ENCODE measurements around the gene TBCA. TPM values are rescaled to one million over a fixed set of nuclear protein-coding genes. Genes with fewer than 3 reads are reported as not detected.

The TBCA gene
- total RNA-seq, 2 donors from 2014 or later: 90.3 to 113 TPM

DNA sequence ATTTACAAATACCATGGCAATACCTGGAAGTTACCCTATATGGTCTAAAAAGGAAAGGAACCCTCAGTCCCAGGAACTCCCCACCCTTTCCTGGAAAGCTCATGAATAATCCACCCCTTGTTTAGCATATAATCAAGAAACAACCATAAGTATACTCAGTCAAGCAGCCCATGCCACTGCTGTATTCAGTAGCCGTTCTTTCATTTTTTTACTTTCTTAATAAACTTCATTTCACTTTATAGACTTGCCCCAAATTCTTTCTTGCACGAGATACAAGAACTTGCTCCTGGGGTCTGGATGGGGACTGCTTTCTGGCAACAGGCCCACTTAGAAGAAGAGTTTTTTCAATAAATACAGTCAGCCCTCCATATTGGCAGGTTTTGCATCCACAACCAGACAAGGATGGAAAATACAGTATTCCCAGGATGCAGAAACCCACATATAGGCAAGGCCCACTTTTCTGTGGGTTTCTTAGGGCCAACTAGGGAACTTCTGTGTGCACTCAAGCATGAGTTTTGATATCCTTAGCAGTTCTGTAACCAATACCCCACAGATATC is 2.8 kb upstream of the TBCA start:
- no peak overlapping the region for H3K4me3 Mint-ChIP-seq

DNA sequence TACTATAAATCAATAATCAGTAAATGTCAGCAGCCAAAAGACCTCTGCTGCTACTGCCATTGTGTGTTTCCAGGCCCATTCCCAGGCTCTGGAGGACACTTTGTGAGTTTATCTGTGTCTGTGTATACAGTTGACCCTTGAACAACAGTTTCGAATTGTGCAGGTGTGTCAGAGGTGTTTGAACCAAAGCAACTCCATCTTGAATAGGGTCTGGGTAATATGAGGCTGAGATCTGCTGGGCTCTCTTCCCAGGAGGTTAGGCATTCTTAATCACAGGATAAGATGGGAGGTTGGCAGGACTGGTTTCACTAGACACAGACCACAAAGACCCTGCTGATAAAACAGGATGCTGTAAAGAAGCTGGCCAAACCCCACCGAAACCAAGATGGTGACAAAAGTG is 2.3 kb upstream of the TBCA start:
- no peak for DNase-seq (ENCODE audit: low spot score)
- H3K27me3 Mint-ChIP-seq: peaks cover 0 to 4% of the 10 kb centered on the region in 2 donors
- H3K4me1 Mint-ChIP-seq (ENCODE audit: low read depth in 2 of 2): peaks cover 25 to 32% of the 10 kb centered on the region in 2 donors
- no peak overlapping the region for H3K4me3 Mint-ChIP-seq
- ATAC-seq: no peak
- no peak overlapping the region for H3K27ac Mint-ChIP-seq
- peaks cover 5% of the 10 kb centered on the region for H3K36me3 Mint-ChIP-seq
- no peaks in the 10 kb centered on the region for H3K9me3 Mint-ChIP-seq

More for the DNA sequence above, 2.8 kb upstream of the TBCA start:
- peaks cover 0 to 4% of the 10 kb centered on the region in 2 donors for H3K27me3 Mint-ChIP-seq
- peaks cover 5% of the 10 kb centered on the region for H3K36me3 Mint-ChIP-seq
- H3K9me3 Mint-ChIP-seq: no peaks in the 10 kb centered on the region
- DNase-seq (ENCODE audit: low spot score) (no peak), ATAC-seq (no peak)
- H3K4me1 Mint-ChIP-seq (ENCODE audit: low read depth in 2 of 2): peaks cover 20 to 27% of the 10 kb centered on the region in 2 donors
- H3K27ac Mint-ChIP-seq: no peak overlapping the region

DNA sequence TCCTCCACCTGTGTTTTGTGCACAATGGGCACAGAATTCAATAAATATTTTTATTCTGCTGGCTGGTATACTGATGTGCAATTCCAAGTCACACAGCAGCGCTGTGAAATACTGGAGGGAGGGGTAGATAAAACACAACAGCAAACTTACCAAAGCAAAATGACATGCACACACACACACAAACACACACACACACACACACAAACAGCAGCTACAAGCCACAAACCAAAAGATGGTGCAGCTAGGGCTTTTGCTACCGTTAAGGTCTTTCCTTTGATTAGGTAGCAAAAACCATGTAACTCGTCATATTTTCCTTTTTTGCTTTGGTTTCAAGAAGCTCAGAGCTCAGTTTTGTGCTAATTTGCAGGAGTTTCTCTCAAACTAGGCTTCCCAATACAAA is 1.8 kb upstream of the TBCA start:
- H3K36me3 Mint-ChIP-seq: peaks cover 5% of the 10 kb centered on the region
- no peak overlapping the region for H3K4me3 Mint-ChIP-seq
- no peaks in the 10 kb centered on the region for H3K9me3 Mint-ChIP-seq
- H3K27me3 Mint-ChIP-seq: peaks cover 0 to 4% of the 10 kb centered on the region in 2 donors
- no peak for ATAC-seq
- no peak overlapping the region for H3K27ac Mint-ChIP-seq
- DNase-seq (ENCODE audit: low spot score): no peak
- peaks cover 25 to 32% of the 10 kb centered on the region in 2 donors for H3K4me1 Mint-ChIP-seq (ENCODE audit: low read depth in 2 of 2)

DNA sequence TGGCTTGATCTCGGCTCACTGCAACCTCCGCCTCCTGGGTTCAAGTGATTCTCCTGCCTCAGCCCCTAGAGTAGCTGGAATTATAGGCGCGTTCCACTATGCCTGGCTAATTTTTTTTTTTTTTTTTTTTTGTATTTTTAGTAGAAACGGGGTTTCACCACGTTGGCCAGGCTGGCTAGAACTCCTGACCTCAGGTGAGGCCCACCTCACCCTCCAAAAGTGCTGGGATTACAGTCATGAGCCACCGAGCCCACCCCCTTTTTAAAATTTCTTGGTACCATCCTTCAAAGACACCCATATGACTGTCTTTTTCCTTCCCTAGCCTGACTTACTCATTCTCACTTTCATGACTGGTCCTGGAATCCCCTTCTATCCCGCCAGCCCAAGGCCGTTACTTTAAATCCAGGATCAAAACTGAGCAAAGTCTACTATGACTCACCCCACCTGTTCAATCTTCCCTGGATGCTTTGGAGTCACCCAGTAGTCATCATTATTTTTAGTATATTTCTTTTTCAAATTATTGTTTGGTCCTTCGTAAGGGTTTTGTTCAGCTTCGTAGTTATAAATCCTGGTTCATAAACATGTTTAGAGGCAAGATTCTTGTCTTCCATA is 1.2 kb upstream of the TBCA start:
- ATAC-seq: no peak
- H3K9me3 Mint-ChIP-seq: no peaks in the 10 kb centered on the region
- peaks cover 0 to 4% of the 10 kb centered on the region in 2 donors for H3K27me3 Mint-ChIP-seq
- H3K4me1 Mint-ChIP-seq (ENCODE audit: low read depth in 2 of 2): peaks cover 25 to 32% of the 10 kb centered on the region in 2 donors
- DNase-seq (ENCODE audit: low spot score): no peak
- no peak overlapping the region for H3K27ac Mint-ChIP-seq
- peaks cover 5% of the 10 kb centered on the region for H3K36me3 Mint-ChIP-seq
- peak overlapping the region; percentile 19 for H3K4me3 Mint-ChIP-seq

DNA sequence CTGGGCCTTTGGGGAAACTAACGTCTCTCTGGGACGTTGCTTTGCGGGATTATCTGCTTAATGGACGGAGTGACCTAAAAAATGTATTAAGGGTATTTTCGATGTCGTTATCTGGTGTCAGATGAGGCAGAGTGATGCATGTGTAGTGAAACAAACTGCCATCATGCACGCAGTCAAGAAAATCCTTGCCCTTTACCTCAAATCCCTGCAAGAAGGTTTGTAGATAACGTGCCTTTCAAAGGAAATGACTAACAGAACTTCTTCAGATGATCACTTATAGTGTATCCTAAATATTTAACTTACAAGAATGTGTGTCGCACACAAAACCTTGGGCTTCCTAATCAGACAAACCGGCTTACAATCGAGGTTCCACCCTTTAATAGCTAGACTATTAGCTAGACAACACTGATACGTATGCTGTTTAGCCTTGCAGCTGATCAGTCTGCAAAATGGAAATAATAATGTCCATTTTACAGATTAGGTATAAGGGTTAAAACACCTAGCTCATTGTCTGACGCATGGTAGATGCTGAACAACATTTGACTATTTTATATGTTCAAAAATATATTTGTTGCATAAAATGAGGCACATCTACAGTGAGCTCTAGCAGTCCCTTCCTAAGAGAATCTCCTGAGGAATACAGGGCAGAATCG is 541 bp upstream of the TBCA start:
- Mint-ChIP-seq H3K9me3 (no peaks in the 10 kb centered on the region), H3K36me3 (peaks cover 8% of the 10 kb centered on the region), H3K27me3 (peaks cover 0 to 4% of the 10 kb centered on the region in 2 donors), H3K27ac (peak overlapping the region; percentile 92 to 95), H3K4me3 (peak overlapping the region; percentile 98), H3K4me1 (ENCODE audit: low read depth in 2 of 2) (peaks cover 29 to 34% of the 10 kb centered on the region in 2 donors)
- no peak for DNase-seq (ENCODE audit: low spot score)
- no peak for ATAC-seq

- peaks cover 36 to 39% of the 10 kb centered on the region in 2 donors for H3K4me1 Mint-ChIP-seq (ENCODE audit: low read depth in 2 of 2)
- DNase-seq (ENCODE audit: low spot score) (no peak), ATAC-seq (peak in 1 of 2 donors; percentile 26)
- H3K4me3 Mint-ChIP-seq: peak overlapping the region; percentile 98
- H3K27me3 Mint-ChIP-seq: peaks cover 0 to 4% of the 10 kb centered on the region in 2 donors
- peaks cover 13% of the 10 kb centered on the region for H3K36me3 Mint-ChIP-seq
- peak overlapping the region; percentile 92 to 95 for H3K27ac Mint-ChIP-seq
- no peaks in the 10 kb centered on the region for H3K9me3 Mint-ChIP-seq
These were observed 954 bp downstream of the TBCA start for GRCh38 chr5:77774981-77775789.

GRCh38 chr5:77773734-77774280 is 2.3 kb downstream of the TBCA start:
- peaks cover 17% of the 10 kb centered on the region for H3K36me3 Mint-ChIP-seq
- H3K27ac Mint-ChIP-seq: peak overlapping the region in 1 of 2 donors; percentile 95
- H3K4me1 Mint-ChIP-seq (ENCODE audit: low read depth in 2 of 2): peaks cover 41 to 42% of the 10 kb centered on the region in 2 donors
- DNase-seq (ENCODE audit: low spot score) (no peak), ATAC-seq (no peak)
- H3K4me3 Mint-ChIP-seq: peak overlapping the region; percentile 98
- no peaks in the 10 kb centered on the region for H3K9me3 Mint-ChIP-seq
- H3K27me3 Mint-ChIP-seq: peaks cover 0 to 4% of the 10 kb centered on the region in 2 donors

- Mint-ChIP-seq H3K9me3 (no peaks in the 10 kb centered on the region), H3K36me3 (peaks cover 19% of the 10 kb centered on the region), H3K27me3 (no peaks in the 10 kb centered on the region), H3K27ac (no peak overlapping the region), H3K4me1 (ENCODE audit: low read depth in 2 of 2) (peaks cover 42 to 45% of the 10 kb centered on the region in 2 donors), H3K4me3 (no peak overlapping the region)
- DNase-seq (ENCODE audit: low spot score) (no peak), ATAC-seq (no peak)
These were observed 3.4 kb downstream of the TBCA start for GRCh38 chr5:77772729-77773128.

- ATAC-seq (no peak), DNase-seq (ENCODE audit: low spot score) (no peak)
- Mint-ChIP-seq H3K36me3 (peaks cover 24% of the 10 kb centered on the region), H3K9me3 (no peaks in the 10 kb centered on the region), H3K27me3 (no peaks in the 10 kb centered on the region), H3K4me3 (peak overlapping the region; percentile 14), H3K4me1 (ENCODE audit: low read depth in 2 of 2) (peaks cover 44 to 53% of the 10 kb centered on the region in 2 donors), H3K27ac (peak overlapping the region in 1 of 2 donors; percentile 40)
These were observed 4.7 kb downstream of the TBCA start for GRCh38 chr5:77771452-77771851.

DNA sequence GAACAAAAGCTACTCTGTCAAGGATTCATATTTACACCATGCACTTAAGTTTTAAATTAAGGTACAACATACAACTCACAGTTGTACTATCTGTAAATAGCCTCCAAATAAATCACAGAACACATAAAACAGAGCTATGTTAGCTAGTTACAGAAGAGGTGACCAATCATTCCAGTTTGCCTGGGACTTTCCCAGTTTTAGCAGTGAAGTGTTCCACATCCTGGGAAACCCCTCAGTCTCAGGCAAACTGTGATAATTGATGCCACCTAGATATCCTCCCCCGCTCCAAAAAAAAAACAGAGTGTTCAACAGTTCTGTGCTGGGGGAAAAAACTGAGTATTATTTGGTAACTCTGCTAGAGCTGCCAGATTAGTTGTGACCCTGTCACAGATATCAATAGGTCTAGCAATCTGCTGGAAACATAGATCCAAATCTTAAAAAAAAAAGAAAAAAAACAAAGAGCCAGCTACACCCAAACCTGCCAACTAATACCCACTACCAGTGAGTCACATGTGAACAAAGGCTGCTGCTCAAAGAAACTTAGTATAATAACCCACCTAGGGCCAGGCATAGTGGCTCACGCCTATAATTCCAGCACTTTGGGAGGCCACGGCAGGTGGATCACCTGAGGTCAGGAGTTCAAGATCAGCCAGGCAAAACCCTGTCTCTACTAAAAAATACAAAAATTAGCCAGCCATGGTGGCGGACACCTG is 5.7 kb downstream of the TBCA start:
- Mint-ChIP-seq H3K9me3 (no peaks in the 10 kb centered on the region), H3K4me1 (ENCODE audit: low read depth in 2 of 2) (peaks cover 44 to 51% of the 10 kb centered on the region in 2 donors), H3K4me3 (no peak overlapping the region), H3K27ac (no peak overlapping the region), H3K27me3 (no peaks in the 10 kb centered on the region), H3K36me3 (peaks cover 24% of the 10 kb centered on the region)
- DNase-seq (ENCODE audit: low spot score): no peak
- ATAC-seq: peak in 1 of 2 donors; percentile 62

- no peak overlapping the region for H3K4me3 Mint-ChIP-seq
- H3K4me1 Mint-ChIP-seq (ENCODE audit: low read depth in 2 of 2): peaks cover 32 to 36% of the 10 kb centered on the region in 2 donors
- DNase-seq (ENCODE audit: low spot score) (no peak), ATAC-seq (no peak)
- H3K27me3 Mint-ChIP-seq: no peaks in the 10 kb centered on the region
- peaks cover 19% of the 10 kb centered on the region for H3K36me3 Mint-ChIP-seq
- no peaks in the 10 kb centered on the region for H3K9me3 Mint-ChIP-seq
- no peak overlapping the region for H3K27ac Mint-ChIP-seq
These were observed 7.2 kb downstream of the TBCA start for GRCh38 chr5:77768978-77769377.

DNA sequence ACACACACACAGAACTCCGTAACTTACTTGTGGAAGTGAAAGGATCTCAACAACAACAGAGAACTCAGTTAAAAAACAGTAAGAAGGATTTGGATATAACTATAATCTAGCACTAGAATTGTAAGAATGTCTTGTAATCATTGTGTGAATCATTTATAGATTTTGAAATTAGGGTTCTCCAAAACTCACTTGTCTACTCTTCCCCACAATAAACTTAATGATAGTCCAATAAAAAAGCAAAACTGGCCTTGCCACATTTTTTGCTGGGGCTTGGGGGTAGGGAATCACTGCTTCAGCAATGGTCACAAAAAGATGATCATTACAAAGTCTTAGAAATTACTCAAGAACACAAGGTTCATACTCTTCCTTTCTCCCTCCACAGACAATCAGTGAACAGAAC is 8.8 kb downstream of the TBCA start:
- Mint-ChIP-seq H3K4me1 (ENCODE audit: low read depth in 2 of 2) (peaks cover 29 to 31% of the 10 kb centered on the region in 2 donors), H3K27ac (no peak overlapping the region), H3K36me3 (peaks cover 19% of the 10 kb centered on the region), H3K27me3 (no peaks in the 10 kb centered on the region), H3K4me3 (no peak overlapping the region), H3K9me3 (no peaks in the 10 kb centered on the region)
- no peak for ATAC-seq
- no peak for DNase-seq (ENCODE audit: low spot score)

- no peak for ATAC-seq
- H3K36me3 Mint-ChIP-seq: no peaks in the 10 kb centered on the region
These were observed 14.5 kb downstream of the TBCA start for GRCh38 chr5:77761606-77762005.

More at GRCh38 chr5:77761606-77762005, 14.5 kb downstream of the TBCA start:
- Mint-ChIP-seq H3K27ac (no peak overlapping the region), H3K4me3 (no peak overlapping the region), H3K4me1 (ENCODE audit: low read depth in 2 of 2) (peaks cover 18 to 38% of the 10 kb centered on the region in 2 donors), H3K9me3 (no peaks in the 10 kb centered on the region), H3K27me3 (no peaks in the 10 kb centered on the region)
- DNase-seq (ENCODE audit: low spot score): no peak
